ENCODE data around the gene SLC9A8.

DNA sequence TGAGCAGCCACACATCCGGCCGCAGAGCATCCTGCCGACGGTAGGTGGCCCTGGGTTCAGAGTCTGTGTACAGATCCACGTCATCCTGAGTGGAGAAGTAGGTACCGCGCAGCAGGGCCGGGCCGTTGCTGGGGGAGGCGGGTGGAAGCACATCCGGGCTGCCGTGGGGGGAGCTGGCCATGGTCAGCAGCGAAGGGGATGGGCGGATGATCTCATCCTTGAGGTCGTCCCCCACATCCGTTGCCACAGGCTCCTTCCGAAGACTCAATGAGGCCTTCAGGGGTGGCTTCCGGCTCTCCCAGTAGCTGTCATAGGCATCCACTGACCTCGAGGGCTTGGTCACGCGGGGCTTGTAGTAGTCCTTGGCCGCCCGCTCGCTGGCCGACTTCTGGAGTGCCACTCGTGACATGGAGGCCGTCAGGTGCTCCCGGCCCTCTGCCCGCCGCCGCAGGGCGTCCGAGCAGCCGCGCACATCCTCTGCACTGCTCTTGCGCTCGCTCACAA is 93.5 kb downstream of the SLC9A8 start:
- TF ChIP-seq WT1 (tag by site-specific recombination; IDR thresholded peaks at IDR 0.05) (no peak), ZEB2 (tag by site-specific recombination; IDR thresholded peaks at IDR 0.05) (no peak)

Data from HEK293 (cell line).